ENCODE measurements around the gene KIF26B. TPM values are rescaled to one million over a fixed set of nuclear protein-coding genes. Genes with fewer than 3 reads are reported as not detected.

KIF26B gene
- total and polyA plus RNA-seq, 2 of the 4 experiments (the other 2 are of a cell fraction): 0.53 to 0.54 TPM

DNA sequence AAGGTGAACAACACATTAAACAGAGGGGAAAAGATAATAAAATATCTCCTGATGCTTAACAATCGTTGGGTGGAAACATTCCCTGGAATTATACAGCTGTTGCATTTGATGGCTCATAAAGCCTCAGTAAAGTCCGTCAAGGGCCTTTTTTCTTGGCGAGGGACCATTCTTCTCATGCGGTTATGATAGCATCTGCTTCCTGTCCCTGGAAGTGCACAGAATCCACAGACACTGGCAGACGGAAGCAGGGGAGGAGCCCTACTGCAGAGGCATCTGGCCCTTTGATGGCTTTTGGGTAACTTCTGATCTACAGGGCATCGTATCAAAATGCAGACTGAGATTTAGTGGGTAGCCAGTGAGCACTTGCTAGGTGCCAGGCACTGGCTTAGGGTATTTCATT lies 286.9 kb downstream of the KIF26B start:
- H2BK5ac ChIP-seq (ENCODE audit: low read depth, low read length, poor library complexity, severe bottlenecking): no peak overlapping the region
- no peaks in the 10 kb centered on the region; the same call in 1 of the 2 replicates for H3K9me3 ChIP-seq (ENCODE audit: control insufficient read depth, insufficient read depth, low read length)
- dilution Hi-C loops (cut with HindIII; ENCODE audit: low sequenced_read_pairs, unreplicated experiment): no loop called here
- no peak overlapping the region for H2BK20ac ChIP-seq (ENCODE audit: low read depth, low read length)
- H3K9ac ChIP-seq (ENCODE audit: low read depth, low read length): no peak overlapping the region
- no peak overlapping the region for H2AFZ ChIP-seq (replicated peaks; ENCODE audit: low read length, poor library complexity)
- H3K79me1 ChIP-seq (ENCODE audit: low read depth in 1 of 2, low read length in 2 of 2): no peaks in the 10 kb centered on the region
- H2AK5ac ChIP-seq (ENCODE audit: low read depth, low read length): no peak overlapping the region
- H3K18ac ChIP-seq (ENCODE audit: low read depth, low read length): no peak overlapping the region
- no peak for ATAC-seq (ENCODE audit: low read depth)
- no peak overlapping the region for H2BK15ac ChIP-seq (ENCODE audit: low read depth, low read length)
- H3K23ac ChIP-seq (ENCODE audit: low read depth, low read length): no peak overlapping the region
- H4K8ac ChIP-seq (ENCODE audit: low read depth in 2 of 2, low read length in 2 of 2): no peak overlapping the region
- no peaks in the 10 kb centered on the region for H3K36me3 ChIP-seq (ENCODE audit: control insufficient read depth, insufficient read depth, low read length)
- H4K91ac ChIP-seq (ENCODE audit: insufficient read depth, low read depth, low read length): no peak overlapping the region
- ChIA-PET POLR2A (ENCODE audit: unreplicated experiment) (no interaction called here), CTCF (no interaction called here)
- no peak overlapping the region for H3K27ac ChIP-seq (ENCODE audit: insufficient read depth, low read length)
- no peak overlapping the region for H3K4me3 ChIP-seq (ENCODE audit: insufficient read depth, low read depth, low read length)
- intact Hi-C loops (cut with micrococcal nuclease): no loop called here
- H3K14ac ChIP-seq (replicated peaks; ENCODE audit: low read depth, low read length): no peak overlapping the region
- H2BK120ac ChIP-seq (ENCODE audit: low read depth, low read length): no peak overlapping the region
- no peak overlapping the region for H3K4me2 ChIP-seq (ENCODE audit: low read depth, low read length)
- in situ Hi-C loops (cut with MboI; ENCODE audit: low sequenced_read_pairs): no loop called here
- no peaks in the 10 kb centered on the region for H3K27me3 ChIP-seq (ENCODE audit: control insufficient read depth, insufficient read depth, low read length)
- no peak for DNase-seq
- H4K5ac ChIP-seq (ENCODE audit: low read depth, low read length): no peak overlapping the region
- H2AK9ac ChIP-seq (replicated peaks; ENCODE audit: low read depth, low read length, poor library complexity): no peak overlapping the region
- H4K20me1 ChIP-seq (ENCODE audit: insufficient read depth, low read length): no peaks in the 10 kb centered on the region
- H3K4ac ChIP-seq (ENCODE audit: low read depth, low read length): no peak overlapping the region
- H3K9me1 ChIP-seq (ENCODE audit: insufficient read depth, low read length): no peaks in the 10 kb centered on the region
- no CpG with 5 or more reads among the region's 6 CpGs for WGBS, 2 experiments (ENCODE audit: extremely low coverage in 2 of 2, insufficient read length in 1 of 2)
- TF ChIP-seq CEBPB (IDR thresholded peaks at IDR 0.05; ENCODE audit: low read depth, low read length): no peak
- TF ChIP-seq NFE2L2 (IDR thresholded peaks at IDR 0.05; ENCODE audit: low read depth, low read length): no peak
- TF ChIP-seq MAFK (IDR thresholded peaks at IDR 0.05; ENCODE audit: low read depth, low read length): no peak
- TF ChIP-seq RCOR1 (IDR thresholded peaks at IDR 0.05; ENCODE audit: insufficient replicate concordance, low read length): no peak
- TF ChIP-seq BHLHE40 (IDR thresholded peaks at IDR 0.05; ENCODE audit: low read depth, low read length): no peak
- no peak for TF ChIP-seq RAD21 (IDR thresholded peaks at IDR 0.05; ENCODE audit: low read length)
- TF ChIP-seq RFX5 (IDR thresholded peaks at IDR 0.05; ENCODE audit: low read depth, low read length): no peak
- no peak for TF ChIP-seq SMC3 (IDR thresholded peaks at IDR 0.05; ENCODE audit: low read depth, low read length)
- no peak for TF ChIP-seq ELK1 (IDR thresholded peaks at IDR 0.05; ENCODE audit: borderline replicate concordance, low read depth, low read length)
- TF ChIP-seq CHD1 (IDR thresholded peaks at IDR 0.05; ENCODE audit: low read depth, low read length): no peak
- TF ChIP-seq POLR2A (IDR thresholded peaks at IDR 0.05; ENCODE audit: low read depth, low read length): no peak
- no peak for TF ChIP-seq FOS (IDR thresholded peaks at IDR 0.05; ENCODE audit: low read depth, low read length)
- H3K4me1 ChIP-seq (ENCODE audit: control insufficient read depth, insufficient read depth, low read length): no peaks in the 10 kb centered on the region
- no TSS peak for BruUV-seq (replicated peaks)
- no peak overlapping the region for H3K56ac ChIP-seq (ENCODE audit: extremely low read depth, insufficient read depth, low read length)

Data from IMR-90 (cell line).